Calu3 (cell line): ENCODE measurements around the gene LAMA5. TPM values are rescaled to one million over a fixed set of nuclear protein-coding genes. Genes with fewer than 3 reads are reported as not detected.

Experiments
- BruUV-seq: library from RNA; stranded (reverse); fragments of 400-500 nt; replicated peaks from 2 replicates; lab custom pipeline; 2021; lab: Mats Ljungman, UMichigan
- CTCF ChIA-PET: fragments of 300-600 bp; sonication (Branson Sonifier 250); formaldehyde crosslinking; loops from one replicate; lab custom pipeline; 2022; ENCODE audit warnings: antibody characterized with exemption; lab: Charles Lee
- DNase-seq: peaks from one replicate; pipeline ENCODE4 v3.0.0; 2022
- H3K27ac Mint-ChIP-seq: one replicate; pipeline ENCODE4 v1.8.0; 2022; ENCODE audit warnings: mixed read lengths; ENCODE audit not compliant: unreplicated experiment
- H3K27me3 Mint-ChIP-seq: one replicate; pipeline ENCODE4 v1.8.0; 2022; ENCODE audit warnings: mixed read lengths; ENCODE audit not compliant: unreplicated experiment
- H3K36me3 Mint-ChIP-seq: one replicate; pipeline ENCODE4 v1.8.0; 2022; ENCODE audit warnings: mild to moderate bottlenecking, moderate library complexity, mixed read lengths; ENCODE audit not compliant: insufficient read depth, unreplicated experiment
- H3K4me1 Mint-ChIP-seq: one replicate; pipeline ENCODE4 v1.8.0; 2022; ENCODE audit warnings: mild to moderate bottlenecking, low read depth, mixed read lengths; ENCODE audit not compliant: unreplicated experiment
- H3K4me3 Mint-ChIP-seq: one replicate; pipeline ENCODE4 v1.8.0; 2022; ENCODE audit warnings: mild to moderate bottlenecking, low read depth, moderate library complexity, mixed read lengths; ENCODE audit not compliant: unreplicated experiment
- H3K9me3 Mint-ChIP-seq: one replicate; pipeline ENCODE4 v1.8.0; 2022; ENCODE audit warnings: low read depth, mixed read lengths; ENCODE audit not compliant: unreplicated experiment
- intact Hi-C: fragments of 100-400 bp; cut with micrococcal nuclease; formaldehyde crosslinking; loops from one replicate; pipeline ENCODE4 v1.10.0; 2022; ENCODE audit not compliant: unreplicated experiment
- total RNA-seq: library from RNA; stranded (reverse); gene quantifications from 2 replicates; pipeline ENCODE4 v1.2.3, GENCODE V29; 2022
- TF ChIP-seq, protein P1 (sequence below): fragments of 200-600 bp; IDR thresholded peaks from one replicate; pipeline ENCODE4 v1.8.0; 2022; ENCODE audit warnings: antibody characterized with exemption; ENCODE audit not compliant: unreplicated experiment

LAMA5 gene
- total RNA-seq, 1 experiment from 2014 or later: 763 TPM

DNA sequence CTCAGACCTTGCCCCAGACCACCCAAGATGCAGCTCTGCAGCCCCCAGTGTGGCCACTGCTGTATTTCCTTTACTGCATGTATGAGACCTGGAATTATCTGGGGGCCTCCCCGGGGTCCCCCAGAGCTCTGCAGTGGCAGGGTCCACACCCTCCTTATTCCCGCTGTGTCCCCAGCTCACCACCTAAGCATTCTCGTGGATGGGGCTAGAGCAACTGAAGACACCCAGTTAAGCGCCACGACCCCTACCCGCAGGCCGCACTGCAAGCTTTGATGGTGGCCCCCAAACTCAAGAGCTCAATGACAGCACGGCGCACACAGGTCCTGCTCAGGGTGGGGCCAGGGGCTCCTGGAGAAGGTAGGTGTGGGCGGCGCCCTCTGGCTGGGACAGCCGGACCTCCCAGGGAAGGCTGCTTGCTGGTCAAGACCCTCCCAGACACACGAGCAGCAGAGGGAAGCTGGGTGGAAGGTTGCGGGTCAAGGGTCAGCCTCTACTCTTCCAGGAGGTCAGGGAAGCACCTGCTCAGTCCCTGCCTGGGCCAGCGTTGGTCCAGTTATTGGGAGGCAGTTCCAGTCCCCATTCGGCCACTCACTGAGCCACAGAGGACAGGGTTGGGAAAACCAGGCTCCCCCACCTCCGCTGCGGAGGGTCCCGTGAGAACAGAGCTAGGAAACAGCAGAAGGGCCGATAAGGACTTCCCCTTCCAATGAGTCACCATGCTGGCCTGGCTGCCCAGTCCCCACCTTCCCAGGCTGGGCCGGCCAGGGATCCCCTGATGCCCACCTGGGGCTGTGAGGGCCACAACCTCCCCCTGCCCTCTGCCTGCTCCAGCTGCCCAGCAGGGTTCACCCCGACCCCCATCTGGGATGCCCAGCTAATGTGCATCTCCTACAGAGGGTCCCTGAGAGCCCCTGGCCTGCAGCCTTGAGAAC is 2.9 kb downstream of the LAMA5 start:
- H3K36me3 Mint-ChIP-seq: peaks cover 98% of the 10 kb centered on the region
- peak overlapping the region; percentile 94 for H3K27ac Mint-ChIP-seq
- peak overlapping the region; percentile 79 for H3K4me3 Mint-ChIP-seq
- peak; percentile 75 for DNase-seq
- H3K4me1 Mint-ChIP-seq: peaks cover 72% of the 10 kb centered on the region
- H3K9me3 Mint-ChIP-seq: no peaks in the 10 kb centered on the region
- intact Hi-C loops: loop anchor here (2.0 kb wide), 1 partner anchor 13 kb away; no protein-coding TSS in a partner anchor
- TF ChIP-seq, protein P1, sequence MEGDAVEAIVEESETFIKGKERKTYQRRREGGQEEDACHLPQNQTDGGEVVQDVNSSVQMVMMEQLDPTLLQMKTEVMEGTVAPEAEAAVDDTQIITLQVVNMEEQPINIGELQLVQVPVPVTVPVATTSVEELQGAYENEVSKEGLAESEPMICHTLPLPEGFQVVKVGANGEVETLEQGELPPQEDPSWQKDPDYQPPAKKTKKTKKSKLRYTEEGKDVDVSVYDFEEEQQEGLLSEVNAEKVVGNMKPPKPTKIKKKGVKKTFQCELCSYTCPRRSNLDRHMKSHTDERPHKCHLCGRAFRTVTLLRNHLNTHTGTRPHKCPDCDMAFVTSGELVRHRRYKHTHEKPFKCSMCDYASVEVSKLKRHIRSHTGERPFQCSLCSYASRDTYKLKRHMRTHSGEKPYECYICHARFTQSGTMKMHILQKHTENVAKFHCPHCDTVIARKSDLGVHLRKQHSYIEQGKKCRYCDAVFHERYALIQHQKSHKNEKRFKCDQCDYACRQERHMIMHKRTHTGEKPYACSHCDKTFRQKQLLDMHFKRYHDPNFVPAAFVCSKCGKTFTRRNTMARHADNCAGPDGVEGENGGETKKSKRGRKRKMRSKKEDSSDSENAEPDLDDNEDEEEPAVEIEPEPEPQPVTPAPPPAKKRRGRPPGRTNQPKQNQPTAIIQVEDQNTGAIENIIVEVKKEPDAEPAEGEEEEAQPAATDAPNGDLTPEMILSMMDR: no peak
- H3K27me3 Mint-ChIP-seq: no peaks in the 10 kb centered on the region
- CTCF ChIA-PET: interaction anchor here (0.7 to 5.9 kb wide), 9 partner anchors 11 to 65 kb away, joined by 3 to 33 read pairs (median 7); partner anchors contain the start of genes ADRM1 and RPS21
- no TSS peak for BruUV-seq

DNA sequence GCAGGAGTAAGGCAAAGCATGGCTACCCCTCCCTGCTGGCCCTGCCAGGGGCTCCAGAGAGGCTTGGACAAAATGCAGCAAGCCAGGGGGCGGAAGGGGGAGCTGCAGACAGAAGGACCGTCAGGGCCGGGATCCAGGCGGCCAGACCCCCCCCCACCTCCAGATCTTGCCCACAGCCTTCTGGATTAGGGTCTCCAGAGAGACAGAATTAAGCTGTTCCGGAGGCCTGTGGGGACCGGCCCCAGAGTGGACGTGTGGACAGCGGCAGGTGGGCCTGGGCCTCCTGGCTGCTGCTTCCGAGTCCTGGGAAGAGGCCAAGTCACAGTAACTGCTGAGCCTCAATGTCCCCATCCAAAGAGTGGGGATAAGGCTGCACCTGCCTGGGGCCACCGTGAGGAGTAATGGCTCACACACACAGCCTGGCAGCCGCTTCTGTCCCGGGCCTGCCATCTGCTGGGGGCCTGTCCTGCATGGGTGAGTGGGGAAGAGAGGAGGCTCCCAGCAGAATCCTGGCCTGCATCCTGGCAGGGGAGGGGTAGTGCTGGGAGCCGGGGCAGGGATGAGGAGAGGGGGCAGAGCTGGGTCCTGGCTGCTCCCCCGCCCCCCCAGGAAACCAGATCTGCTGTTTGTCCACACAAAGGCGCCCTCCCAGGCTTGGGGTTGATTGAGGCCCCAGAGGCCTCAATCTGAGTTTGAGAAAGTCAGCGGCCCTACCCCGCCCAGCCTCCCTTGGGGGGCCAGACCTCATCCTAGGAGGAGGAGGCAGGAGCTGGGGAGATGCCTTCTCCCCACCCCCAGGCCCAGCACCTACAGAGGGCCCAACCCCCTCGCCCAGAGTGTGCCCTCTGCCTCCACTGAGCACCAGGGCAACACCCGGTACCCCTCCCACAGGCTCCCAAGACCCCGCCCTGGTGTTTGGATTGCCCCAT is 3.9 kb downstream of the LAMA5 start:
- Mint-ChIP-seq H3K4me3 (peak overlapping the region; percentile 79), H3K9me3 (no peaks in the 10 kb centered on the region), H3K27me3 (no peaks in the 10 kb centered on the region), H3K36me3 (peaks cover 98% of the 10 kb centered on the region), H3K4me1 (peaks cover 75% of the 10 kb centered on the region), H3K27ac (peak overlapping the region; percentile 94)
- intact Hi-C loops: no loop called here
- DNase-seq: peak; percentile 62
- BruUV-seq: no TSS peak
- CTCF ChIA-PET: interaction anchor here (1.0 to 5.9 kb wide), 8 partner anchors 13 to 61 kb away, joined by 3 to 33 read pairs (median 8); partner anchors contain the start of gene ADRM1
- TF ChIP-seq, protein P1: no peak

GRCh38 chr20:62362590-62362940 is 4.5 kb downstream of the LAMA5 start:
- Mint-ChIP-seq H3K27ac (peak overlapping the region; percentile 94), H3K36me3 (peaks cover 98% of the 10 kb centered on the region), H3K4me1 (peaks cover 81% of the 10 kb centered on the region), H3K27me3 (no peaks in the 10 kb centered on the region), H3K9me3 (no peaks in the 10 kb centered on the region), H3K4me3 (peak overlapping the region; percentile 79)
- intact Hi-C loops: no loop called here
- DNase-seq: no peak
- CTCF ChIA-PET: interaction anchor here (1.0 to 1.7 kb wide), 4 partner anchors 12 to 60 kb away, joined by 5 to 9 read pairs (median 6); no protein-coding TSS in a partner anchor
- TF ChIP-seq, protein P1: no peak
- BruUV-seq: no TSS peak
